Stimulated activated CD8-positive, alpha-beta memory T cell treated with anti-CD3 and anti-CD28 coated beads, Interleukin-2, amount 100 ng/mL, for 1 hour (primary cell): ENCODE measurements around the gene NF1.

Experiments used
- DNase-seq, 2 donors: peaks; one replicate each; pipeline ENCODE4 v3.0.0-alpha.2; 2020; ENCODE audit warnings: low read depth in 2 of 2

Gene NF1

GRCh38 chr17:31297090-31297489, 202.3 kb downstream of the NF1 start, which contains the start of gene OMG:
Gene OMG, minus strand, starts transcription at chr17:31297239. Its CDS starts 908 bp downstream, at chr17:31296331.
- no peak for DNase-seq

GRCh38 chr17:31299624-31300023, 204.8 kb downstream of the NF1 start:
- DNase-seq = no peak

- no peak for DNase-seq
Measured at GRCh38 chr17:31307640-31308039, 212.9 kb downstream of the NF1 start.

GRCh38 chr17:31308372-31309334, 213.9 kb downstream of the NF1 start:
- no peak for DNase-seq

GRCh38 chr17:31309556-31309955, 214.8 kb downstream of the NF1 start:
- no peak for DNase-seq

GRCh38 chr17:31310260-31310659, 215.5 kb downstream of the NF1 start:
- peak in 1 of 2 donors; percentile 30 for DNase-seq

GRCh38 chr17:31310886-31311285, 216.1 kb downstream of the NF1 start:
- no peak for DNase-seq

GRCh38 chr17:31311526-31311925, 216.7 kb downstream of the NF1 start:
- no peak for DNase-seq

- peak in 1 of 2 donors; percentile 13 for DNase-seq
Measured at GRCh38 chr17:31312223-31312622, 217.4 kb downstream of the NF1 start.

- DNase-seq = no peak
Measured at GRCh38 chr17:31313982-31314781, 219.4 kb downstream of the NF1 start, which contains the start of gene EVI2B. Gene EVI2B, minus strand, starts transcription at chr17:31314054. Its CDS starts 8,445 bp downstream, at chr17:31305609.

- DNase-seq = no peak
Measured at GRCh38 chr17:31314782-31315100, 220.0 kb downstream of the NF1 start.

- DNase-seq = peak; percentile 15 to 22
Measured at GRCh38 chr17:31318298-31318801, 223.6 kb downstream of the NF1 start.

- no peak for DNase-seq
Measured at GRCh38 chr17:31318851-31319661, 224.3 kb downstream of the NF1 start.

- no peak for DNase-seq
Measured at GRCh38 chr17:31320241-31320640, 225.5 kb downstream of the NF1 start.

GRCh38 chr17:31320791-31321190, 226.0 kb downstream of the NF1 start:
- no peak for DNase-seq

- DNase-seq = peak; percentile 45 to 69
Measured at GRCh38 chr17:31321481-31321880, 226.7 kb downstream of the NF1 start, which contains the start of gene EVI2A. Gene EVI2A, minus strand, starts transcription at chr17:31321622. Its CDS starts 2,609 bp downstream, at chr17:31319013.

- no peak for DNase-seq
Measured at GRCh38 chr17:31321966-31322365, 227.2 kb downstream of the NF1 start.

- no peak for DNase-seq
Measured at GRCh38 chr17:31323551-31323950, 228.8 kb downstream of the NF1 start.

- DNase-seq = no peak
Measured at GRCh38 chr17:31327534-31328159, 232.9 kb downstream of the NF1 start.

- DNase-seq = no peak
Measured at GRCh38 chr17:31328160-31328535, 233.4 kb downstream of the NF1 start.

GRCh38 chr17:31329221-31329620, 234.4 kb downstream of the NF1 start:
- DNase-seq = no peak
